IMR-90 (cell line): ENCODE data around the gene UCHL5. TPM values are rescaled to one million over a fixed set of nuclear protein-coding genes. Genes with fewer than 3 reads are reported as not detected.

Experiments
- ATAC-seq: fragments of 200-7000 bp; cut with Tn5 transposase; 2 replicates; pipeline ENCODE4 v1.9.1; 2020; ENCODE audit warnings: low read depth, mild to moderate bottlenecking, moderate library complexity
- BruUV-seq: library from RNA; stranded (reverse); fragments of 400-500 nt; replicated peaks from 2 replicates; lab custom pipeline; 2021; lab: Mats Ljungman, UMichigan
- CTCF ChIA-PET: fragments of 300-600 bp; formaldehyde crosslinking; extraction: SDS; loops from one replicate; lab custom pipeline; 2021; ENCODE audit warnings: antibody characterized with exemption; lab: Yijun Ruan, JAX
- POLR2A ChIA-PET: fragments of 300-600 bp; sonication (Branson Sonifier 250); formaldehyde crosslinking; loops from one replicate; lab custom pipeline; 2022; ENCODE audit warnings: antibody characterized with exemption; ENCODE audit not compliant: unreplicated experiment; lab: Charles Lee
- DNase-seq: peaks from one replicate; pipeline ENCODE4 v3.0.0; 2013
- H2AFZ ChIP-seq: replicated peaks from 2 replicates; pipeline ENCODE3; 2013; ENCODE audit warnings: low read length, mild to moderate bottlenecking; ENCODE audit not compliant: poor library complexity
- H2AK5ac ChIP-seq: 2 replicates; pipeline ENCODE4 v1.6.1; 2013; ENCODE audit warnings: low read depth, low read length, inconsistent platforms
- H2AK9ac ChIP-seq: replicated peaks from 2 replicates; pipeline ENCODE3; 2013; ENCODE audit warnings: mild to moderate bottlenecking, low read depth, low read length, moderate library complexity; ENCODE audit not compliant: poor library complexity
- H2BK120ac ChIP-seq: 2 replicates; pipeline ENCODE4 v1.6.1; 2013; ENCODE audit warnings: low read depth, low read length, inconsistent platforms
- H2BK15ac ChIP-seq: 3 replicates; pipeline ENCODE4 v1.6.1; 2013; ENCODE audit warnings: low read depth, low read length, inconsistent platforms
- H2BK20ac ChIP-seq: 2 replicates; pipeline ENCODE4 v1.6.1; 2013; ENCODE audit warnings: low read depth, mild to moderate bottlenecking, inconsistent platforms, low read length, moderate library complexity
- H2BK5ac ChIP-seq: 2 replicates; pipeline ENCODE4 v1.6.1; 2013; ENCODE audit warnings: mild to moderate bottlenecking, low read depth, low read length, inconsistent platforms; ENCODE audit not compliant: poor library complexity, severe bottlenecking
- H3K14ac ChIP-seq: replicated peaks from 2 replicates; pipeline ENCODE4 v1.6.1; 2013; ENCODE audit warnings: low read depth, low read length, inconsistent platforms
- H3K18ac ChIP-seq: 2 replicates; pipeline ENCODE4 v1.6.1; 2013; ENCODE audit warnings: low read depth, low read length, control low read depth
- H3K23ac ChIP-seq: 2 replicates; pipeline ENCODE4 v1.6.1; 2013; ENCODE audit warnings: low read depth, low read length, inconsistent platforms
- H3K27ac ChIP-seq: 2 replicates; pipeline ENCODE4 v1.5.1; 2013; ENCODE audit warnings: mild to moderate bottlenecking, control low read depth, low read length; ENCODE audit not compliant: insufficient read depth
- H3K27me3 ChIP-seq: 2 replicates; pipeline ENCODE4 v1.6.1; 2013; ENCODE audit warnings: low read length; ENCODE audit not compliant: control insufficient read depth, insufficient read depth
- H3K36me3 ChIP-seq: 2 replicates; pipeline ENCODE4 v1.6.1; 2013; ENCODE audit warnings: low read length, mixed read lengths; ENCODE audit not compliant: control insufficient read depth, insufficient read depth
- H3K4ac ChIP-seq: 2 replicates; pipeline ENCODE4 v1.6.1; 2013; ENCODE audit warnings: low read depth, low read length, inconsistent platforms
- H3K4me1 ChIP-seq: 2 replicates; pipeline ENCODE4 v1.6.1; 2013; ENCODE audit warnings: low read length, mixed read lengths; ENCODE audit not compliant: control insufficient read depth, insufficient read depth
- H3K4me2 ChIP-seq: 2 replicates; pipeline ENCODE4 v1.6.1; 2013; ENCODE audit warnings: low read depth, mild to moderate bottlenecking, control low read depth, low read length, moderate library complexity
- H3K4me3 ChIP-seq: 2 replicates; pipeline ENCODE4 v1.5.1; 2013; ENCODE audit warnings: low read depth, mild to moderate bottlenecking, control low read depth, low read length, moderate library complexity; ENCODE audit not compliant: insufficient read depth
- H3K56ac ChIP-seq: 2 replicates; pipeline ENCODE4 v1.6.1; 2013; ENCODE audit warnings: low read length, inconsistent platforms; ENCODE audit not compliant: insufficient read depth; ENCODE audit errors: extremely low read depth
- H3K79me1 ChIP-seq, 2 experiments: 2 replicates each; pipeline ENCODE4 v1.6.1; 2013; ENCODE audit warnings: low read length in 2 of 2, inconsistent platforms in 1 of 2, low read depth in 1 of 2
- H3K9ac ChIP-seq: 2 replicates; pipeline ENCODE4 v1.6.1; 2013; ENCODE audit warnings: low read depth, low read length, control low read depth
- H3K9me1 ChIP-seq: 2 replicates; pipeline ENCODE4 v1.6.1; 2013; ENCODE audit warnings: low read length, inconsistent platforms; ENCODE audit not compliant: insufficient read depth
- H3K9me3 ChIP-seq: 2 replicates; pipeline ENCODE4 v1.6.1; 2013; ENCODE audit warnings: low read length; ENCODE audit not compliant: control insufficient read depth, insufficient read depth
- H4K20me1 ChIP-seq: 2 replicates; pipeline ENCODE4 v1.6.1; 2013; ENCODE audit warnings: low read length, inconsistent platforms; ENCODE audit not compliant: insufficient read depth
- H4K5ac ChIP-seq: 2 replicates; pipeline ENCODE4 v1.6.1; 2013; ENCODE audit warnings: mild to moderate bottlenecking, low read depth, low read length, control low read depth
- H4K8ac ChIP-seq, 2 experiments: 2 replicates each; pipeline ENCODE4 v1.6.1; 2013; ENCODE audit warnings: low read depth in 2 of 2, low read length in 2 of 2, control low read depth in 1 of 2, inconsistent platforms in 1 of 2
- H4K91ac ChIP-seq: 2 replicates; pipeline ENCODE4 v1.6.1; 2013; ENCODE audit warnings: low read depth, low read length, inconsistent platforms; ENCODE audit not compliant: insufficient read depth
- CEBPB ChIP-seq: IDR thresholded peaks from 2 replicates; pipeline ENCODE4 v1.6.1; 2012; ENCODE audit warnings: low read depth, low read length, improper control_type of control experiment
- MAZ ChIP-seq: IDR thresholded peaks from 2 replicates; pipeline ENCODE4 v1.6.1; 2012; ENCODE audit warnings: low read depth, mild to moderate bottlenecking, low read length, improper control_type of control experiment, moderate library complexity, borderline replicate concordance
- WGBS, 2 experiments: methylation state at CpG; one replicate each; pipeline versions ENCODE4 v1.1.5 to v1.1.7; 2013; ENCODE audit warnings: missing lambda C conversion rate in 2 of 2; ENCODE audit not compliant: insufficient read length in 1 of 2; ENCODE audit errors: extremely low coverage in 2 of 2; 5-methylcytosine and 5-hydroxymethylcytosine counted together
- dilution Hi-C: fragments of 300-500 bp; cut with HindIII; formaldehyde crosslinking; loops from one replicate; pipeline ENCODE4 v1.14.3; 2018; ENCODE audit warnings: low sequenced_read_pairs; ENCODE audit not compliant: unreplicated experiment
- in situ Hi-C: fragments of 300-500 bp; cut with MboI; formaldehyde crosslinking; loops from 3 replicates; pipeline ENCODE4 v1.14.3; 2019; ENCODE audit warnings: low sequenced_read_pairs, inconsistent platforms, mixed read lengths
- intact Hi-C: fragments of 100-400 bp; cut with micrococcal nuclease; formaldehyde crosslinking; loops from 2 replicates; pipeline ENCODE4 v1.10.0; 2022
- polyA plus RNA-seq, 3 experiments: library from polyadenylated mRNA; depleted of rRNA; stranded (reverse); fragments of >200 nt; gene quantifications; 2 replicates each; pipeline ENCODE4 v1.2.3, GENCODE V29; 2012; ENCODE audit warnings: low replicate concordance in 1 of 3
- total RNA-seq: library from RNA; depleted of rRNA; stranded (reverse); fragments of >200 nt; gene quantifications from 2 replicates; pipeline ENCODE4 v1.2.3, GENCODE V29; 2012

The UCHL5 gene
- total and polyA plus RNA-seq, 2 of the 4 experiments (the other 2 are of a cell fraction) = 12.9 to 18.4 TPM

DNA sequence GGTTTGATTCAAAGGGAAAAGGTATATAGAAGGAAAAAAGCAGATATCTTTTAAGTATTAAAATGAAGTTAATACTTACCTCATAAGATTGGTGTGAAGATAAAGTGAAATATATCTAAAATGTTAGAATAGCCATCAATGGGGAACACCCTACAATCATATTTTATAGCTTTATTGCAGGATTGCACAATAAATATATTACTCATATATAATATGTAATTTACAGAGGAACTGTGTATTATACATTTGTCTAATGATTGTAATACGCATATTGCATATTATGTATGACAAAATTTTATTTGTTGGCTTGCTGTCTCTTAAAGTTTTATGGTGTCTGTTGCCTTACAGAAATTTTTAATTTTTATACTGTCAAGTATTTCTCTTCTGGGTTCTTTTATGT is 47.8 kb downstream of the UCHL5 start:
- Histone ChIP-seq H2BK5ac (no peak overlapping the region), H2BK120ac (no peak overlapping the region), H3K4me2 (no peak overlapping the region), H2AK5ac (no peak overlapping the region), H2AFZ (no peak overlapping the region), H3K23ac (no peak overlapping the region), H3K27me3 (no peaks in the 10 kb centered on the region), H4K8ac (no peak overlapping the region), H3K36me3 (no peaks in the 10 kb centered on the region), H4K5ac (no peak overlapping the region), H3K4ac (no peak overlapping the region), H3K9me1 (no peaks in the 10 kb centered on the region), H3K9me3 (no peaks in the 10 kb centered on the region), H2BK15ac (no peak overlapping the region), H3K27ac (no peak overlapping the region), H3K4me1 (peaks cover 2% of the 10 kb centered on the region), H2AK9ac (no peak overlapping the region), H3K18ac (no peak overlapping the region), H3K14ac (no peak overlapping the region), H2BK20ac (no peak overlapping the region), H3K56ac (no peak overlapping the region), H3K79me1 (no peaks in the 10 kb centered on the region), H3K9ac (no peak overlapping the region), H3K4me3 (no peak overlapping the region), H4K91ac (no peak overlapping the region), H4K20me1 (no peaks in the 10 kb centered on the region)
- ATAC-seq (no peak), DNase-seq (no peak)
- dilution Hi-C loops (loop anchor here (25.0 kb wide), 2 partner anchors 199 to 524 kb away; partner anchors contain the start of gene RGS2), in situ Hi-C loops (no loop called here), intact Hi-C loops (no loop called here)
- ChIA-PET POLR2A (interaction anchor here (0.7 kb wide), 1 partner anchor 155 kb away, joined by 3 read pairs; no protein-coding TSS in a partner anchor), CTCF (no interaction called here)
- no CpG with 5 or more reads among the region's 1 CpG for WGBS, 2 experiments
- TF ChIP-seq CEBPB (peak; percentile 28; the same call in 1 of the 2 replicates), MAZ (no peak)
- BruUV-seq = no TSS peak
